Hippocampal formation (tissue), 2 donors: ENCODE measurements around the gene DENND5A.
"Not testable (repeated sequence)": the region's sequence is repeated elsewhere in the genome, so short reads cannot be mapped to it uniquely, and the experiment has no call there.

Experiments
- DNase-seq, 2 donors: peaks; one replicate each; lab custom pipeline; 2025; lab: John Stamatoyannopoulos, UW

DENND5A gene

DNA sequence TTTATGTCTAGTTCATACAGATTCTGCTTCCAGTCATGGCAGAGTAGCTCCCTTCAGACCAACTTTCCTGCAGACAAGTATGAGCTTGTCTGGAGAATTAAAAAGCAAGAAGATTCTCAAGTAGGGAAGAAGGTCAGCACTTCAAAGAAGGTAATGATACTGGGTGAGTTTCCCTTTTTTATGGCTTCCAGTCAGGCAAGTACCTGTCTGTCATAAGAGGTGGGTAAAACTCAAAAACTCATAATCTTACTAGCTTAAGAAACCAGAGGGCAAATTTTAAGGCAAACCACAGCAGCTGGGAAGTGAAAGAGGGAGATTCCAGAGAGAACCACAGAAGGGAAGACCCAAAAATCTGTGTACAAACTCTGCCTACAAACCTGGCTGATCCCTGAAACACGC, 54.2 kb downstream of the DENND5A start:
- no peak for DNase-seq

DNA sequence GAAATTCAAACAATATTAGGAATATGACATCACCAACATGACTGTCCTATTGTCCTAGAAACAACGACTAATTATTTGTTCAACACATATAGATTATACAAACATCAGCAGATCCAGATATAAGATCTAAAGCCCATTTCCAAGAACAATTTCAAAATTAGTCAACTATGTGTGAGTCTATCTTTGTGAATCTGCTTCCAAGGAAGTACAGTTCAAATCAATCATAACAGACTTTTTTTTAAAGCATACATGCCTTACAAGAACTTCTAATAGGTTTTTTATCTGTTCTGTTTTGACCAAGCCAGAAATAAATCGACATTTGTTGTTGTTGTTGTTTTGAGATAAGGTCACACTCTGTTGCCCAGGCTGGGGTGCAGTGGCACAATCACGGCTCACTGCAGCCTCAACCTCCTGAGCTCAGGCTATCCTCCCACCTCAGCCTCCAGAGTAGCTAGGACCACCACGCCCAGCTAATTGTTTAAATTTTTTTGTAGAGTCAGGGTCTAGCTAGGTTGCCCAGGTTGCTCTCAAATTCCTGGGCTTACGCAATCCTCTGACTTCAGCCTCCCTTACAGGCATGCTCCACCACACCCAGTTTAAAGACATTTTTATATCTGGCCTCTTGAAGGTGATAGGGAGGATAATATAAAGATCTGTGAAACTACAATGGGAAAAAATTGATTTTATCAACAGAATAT, 54.8 kb downstream of the DENND5A start:
- DNase-seq: no peak

DNA sequence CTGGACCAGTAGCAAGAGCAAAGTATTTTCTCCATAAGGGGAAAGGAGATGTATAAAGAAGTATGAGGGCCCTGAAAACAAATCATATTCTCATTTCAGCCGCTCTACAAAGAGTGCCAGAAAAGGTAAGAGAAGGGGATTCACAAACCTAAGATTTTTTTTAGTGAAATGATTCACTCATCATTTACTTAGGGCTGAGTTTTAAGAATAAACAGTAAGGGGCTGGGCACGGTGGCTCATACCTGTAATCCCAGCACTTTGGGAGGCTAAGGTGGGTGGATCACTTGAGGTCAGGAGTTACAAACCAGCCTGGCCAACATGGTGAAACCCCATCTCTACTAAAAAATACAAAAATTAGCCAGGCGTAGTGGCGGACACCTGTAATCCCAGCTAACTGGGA, 55.5 kb downstream of the DENND5A start:
- DNase-seq: not testable (repeated sequence)

DNA sequence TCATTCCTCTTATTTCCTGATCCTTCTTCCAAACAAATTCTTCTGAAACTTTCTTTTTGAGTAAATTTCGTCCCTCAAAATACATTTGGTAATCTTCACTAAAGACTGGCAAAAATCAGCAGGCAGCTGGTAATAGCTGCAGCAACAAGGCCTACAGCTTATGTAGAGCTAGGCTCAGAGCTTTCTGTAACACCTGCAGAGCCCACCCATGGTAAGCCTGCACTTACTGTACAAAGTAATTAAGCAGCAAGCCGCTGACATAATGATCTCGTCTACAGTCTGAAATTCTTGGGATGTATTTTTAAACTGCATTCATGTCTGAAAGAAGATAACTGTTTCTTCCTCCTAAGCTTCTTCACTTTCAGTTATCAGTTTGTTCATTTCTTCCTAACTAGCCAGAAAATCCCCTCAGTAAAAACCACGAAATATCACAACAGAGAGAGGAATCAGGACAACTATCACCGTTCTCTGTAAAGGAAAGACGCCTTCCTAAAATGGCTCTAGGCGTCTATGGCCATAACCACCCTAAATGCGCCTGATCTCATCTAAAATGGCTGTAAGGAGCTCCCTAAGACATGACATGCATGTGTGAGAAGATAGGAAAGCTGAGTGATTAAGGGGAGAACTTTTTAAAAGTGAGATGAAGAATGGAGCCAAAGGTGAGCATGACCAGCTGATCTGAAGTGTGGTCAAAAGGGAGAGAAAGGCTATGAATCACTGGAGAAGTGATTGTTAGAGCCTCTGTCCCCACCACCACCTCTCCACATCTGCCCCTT, 56.2 kb downstream of the DENND5A start:
- DNase-seq: no peak

DNA sequence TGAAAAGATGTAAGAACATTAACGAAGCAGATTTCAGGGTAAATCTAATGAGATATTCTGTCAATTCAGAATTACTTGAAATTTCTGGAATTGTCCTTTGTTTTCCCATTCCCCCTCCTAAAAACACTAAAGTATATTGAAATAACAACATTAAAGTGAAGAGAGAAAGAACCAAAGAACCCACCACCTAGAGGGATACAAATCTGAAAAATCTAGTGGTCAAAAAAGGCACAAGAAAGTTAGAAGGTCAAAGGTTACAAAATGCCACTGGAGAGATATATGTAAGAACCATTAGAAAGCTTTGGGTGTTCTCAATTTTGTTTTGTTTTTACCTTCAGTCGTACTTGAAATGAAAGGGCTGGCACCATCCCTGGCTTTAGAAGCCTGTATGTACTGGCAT, 57.9 kb downstream of the DENND5A start:
- DNase-seq: no peak

DNA sequence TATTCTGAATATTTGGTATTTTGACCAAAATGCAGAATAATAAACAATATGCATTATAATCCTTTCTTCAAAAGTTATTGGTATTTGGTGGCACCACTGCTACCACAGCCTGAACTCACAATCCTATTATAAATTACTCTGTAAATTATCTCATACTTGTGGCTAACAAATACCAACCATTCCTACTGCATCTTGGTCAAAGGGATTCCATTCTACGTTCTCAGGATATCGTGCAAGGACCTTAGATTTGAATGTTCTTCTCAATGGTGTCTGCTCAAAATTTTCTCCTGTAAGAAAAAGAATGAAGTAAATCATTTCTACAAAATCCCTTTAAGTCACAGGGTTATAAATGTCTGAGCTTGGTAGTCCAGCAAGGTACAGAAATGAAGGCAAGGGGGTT, 58.7 kb downstream of the DENND5A start:
- DNase-seq: no peak

DNA sequence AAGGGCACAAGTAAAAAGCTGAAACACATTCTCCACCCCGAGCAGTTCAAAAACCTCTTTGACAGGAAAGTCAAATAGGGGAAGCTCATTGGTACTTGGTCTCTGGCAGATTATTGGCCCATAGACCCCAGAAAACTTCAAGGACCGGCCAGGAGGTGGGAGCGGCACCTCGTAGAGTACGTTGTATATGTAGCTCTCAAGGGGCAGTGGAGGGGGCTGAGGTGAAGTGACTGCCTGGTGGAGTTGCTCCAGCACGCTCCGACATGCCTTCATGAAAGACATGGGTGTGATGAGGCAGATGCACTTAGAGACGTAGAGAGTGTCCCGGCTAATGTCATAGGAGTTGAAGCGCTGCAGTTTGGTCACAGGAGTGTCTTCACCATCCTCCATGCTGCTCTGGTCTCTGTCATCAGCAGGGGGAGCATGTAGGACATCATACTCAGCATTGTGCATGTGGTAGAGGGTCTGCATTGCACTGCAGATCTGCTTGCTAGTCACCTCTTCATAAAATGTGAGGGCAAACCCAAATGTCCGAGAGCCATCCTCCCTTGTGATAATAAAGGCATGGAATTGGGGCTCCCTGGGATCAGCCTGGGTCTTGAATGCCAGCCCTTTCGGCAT, 61.3 kb downstream of the DENND5A start:
- DNase-seq: peak; percentile 26 to 41

DNA sequence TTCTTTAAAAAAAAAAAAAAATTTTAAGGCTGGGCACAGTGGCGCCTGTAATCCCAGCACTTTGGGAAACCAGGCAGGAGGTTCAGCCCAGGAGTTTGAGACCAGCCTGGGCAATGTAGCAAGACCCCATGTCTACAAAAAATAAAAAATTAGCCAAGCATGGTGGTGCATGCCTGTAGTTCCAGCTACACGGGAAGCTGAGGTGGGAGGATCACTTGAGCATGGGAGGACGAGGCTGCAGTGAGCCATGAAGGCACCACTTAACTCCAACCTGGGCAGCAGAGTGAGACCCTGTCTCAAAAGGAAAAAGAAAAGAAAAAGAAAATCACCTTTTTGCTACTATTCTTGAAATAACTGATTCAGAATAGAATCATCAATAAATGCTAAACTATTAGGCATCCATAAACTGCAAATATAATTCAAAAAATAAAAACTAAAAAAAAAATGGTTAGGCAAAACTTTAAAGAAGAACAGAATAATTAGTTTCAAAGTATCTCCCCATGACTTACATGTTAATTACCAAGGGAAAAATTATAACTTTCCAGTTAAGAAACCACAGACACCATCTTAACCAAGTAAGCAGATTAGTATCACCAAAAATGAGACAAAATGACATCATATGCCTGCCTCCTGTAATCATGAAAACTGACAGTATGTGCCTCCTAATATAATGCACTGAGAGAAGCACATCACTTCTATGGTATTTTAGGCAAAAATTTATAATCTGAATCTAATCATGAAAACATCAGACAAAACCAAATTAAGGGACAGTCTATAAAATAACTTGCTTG, 63.6 kb downstream of the DENND5A start:
- no peak for DNase-seq

DNA sequence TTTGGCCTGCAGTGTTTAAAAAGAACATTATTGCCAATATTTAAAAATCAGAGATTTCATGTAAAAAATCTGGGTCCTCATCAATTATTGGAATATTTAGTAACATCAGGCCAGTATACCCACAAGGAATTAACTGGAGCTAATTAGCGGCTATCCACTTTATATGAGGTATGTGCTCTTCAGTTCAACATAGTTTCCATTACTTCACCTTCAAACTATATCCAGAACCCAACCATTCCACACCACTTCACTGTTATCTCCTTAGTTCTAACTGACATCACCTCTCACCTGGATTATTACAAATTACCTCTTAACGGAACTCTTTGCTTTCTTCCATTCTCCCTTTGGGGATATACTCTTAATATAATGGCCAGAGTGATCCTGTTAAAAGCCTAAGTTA, 64.7 kb downstream of the DENND5A start:
- DNase-seq: no peak

DNA sequence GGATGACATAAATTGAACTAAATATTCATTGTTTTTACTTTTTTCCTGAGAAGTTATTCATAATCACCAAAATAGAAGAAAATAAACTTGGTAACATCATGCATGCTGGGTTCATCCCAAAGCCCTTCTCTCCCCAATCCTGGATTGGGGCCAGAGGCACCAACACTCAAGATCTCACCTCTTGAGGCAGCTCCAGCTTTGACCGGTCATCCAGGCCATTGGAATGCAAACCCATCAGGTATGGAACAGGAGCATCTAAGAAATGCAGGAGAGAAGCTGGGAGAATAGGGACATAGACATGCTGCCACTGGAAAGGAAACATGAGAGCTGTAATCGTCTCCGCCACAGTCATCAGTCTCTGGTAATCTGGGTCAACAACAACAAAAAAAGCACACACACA, 71.8 kb downstream of the DENND5A start:
- DNase-seq: no peak

DNA sequence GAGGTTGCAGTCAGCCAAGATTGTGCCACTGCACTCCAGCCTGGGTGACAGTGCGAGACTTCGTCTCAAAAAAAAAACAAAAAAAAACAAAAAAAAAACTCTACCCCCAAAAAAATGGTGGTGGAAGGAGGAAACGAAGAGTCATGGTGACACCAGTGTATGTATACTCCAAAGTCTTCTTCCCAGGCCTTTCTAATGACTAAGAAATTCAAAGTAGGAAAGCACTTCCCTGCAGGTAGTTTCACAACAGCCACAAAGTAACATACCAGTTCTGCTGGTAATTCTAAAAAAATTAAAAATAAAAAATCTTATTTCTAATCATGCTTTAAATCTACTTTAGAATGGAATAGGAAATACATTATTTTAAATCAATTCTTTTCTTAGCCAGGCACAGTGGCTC, 72.6 kb downstream of the DENND5A start:
- DNase-seq: no peak

DNA sequence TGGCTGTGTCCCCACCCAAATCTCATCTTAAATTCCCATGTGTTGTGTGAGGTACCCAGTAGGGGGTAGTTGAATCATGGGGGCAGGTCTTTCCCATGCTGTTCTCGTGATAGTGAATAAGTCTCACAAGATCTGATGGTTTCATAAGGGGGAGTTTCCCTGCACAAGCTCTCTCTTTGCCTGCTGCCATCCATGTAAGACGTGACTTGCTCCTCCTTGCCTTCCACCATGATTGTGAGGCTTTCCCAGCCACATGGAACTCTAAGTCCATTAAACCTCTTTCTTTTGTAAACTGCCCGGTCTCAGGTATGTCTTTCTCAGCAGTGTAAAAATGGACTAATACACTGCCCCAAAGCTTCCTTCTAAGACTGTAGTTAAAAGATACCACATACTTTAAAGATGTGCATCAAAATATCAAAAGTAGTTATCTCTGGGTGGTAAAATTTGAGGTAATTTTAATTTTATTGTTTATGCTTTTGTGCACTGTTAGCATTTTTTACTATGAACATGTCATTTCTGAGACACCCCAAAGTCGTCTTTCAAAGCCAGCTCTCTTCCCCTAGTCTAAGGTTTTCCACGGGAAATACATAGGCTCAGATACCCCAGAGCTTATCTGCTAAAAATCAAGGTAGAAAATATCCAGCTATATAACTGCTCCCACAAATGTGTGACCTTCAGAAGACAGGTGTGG, 74.7 kb downstream of the DENND5A start:
- not testable (repeated sequence) for DNase-seq

DNA sequence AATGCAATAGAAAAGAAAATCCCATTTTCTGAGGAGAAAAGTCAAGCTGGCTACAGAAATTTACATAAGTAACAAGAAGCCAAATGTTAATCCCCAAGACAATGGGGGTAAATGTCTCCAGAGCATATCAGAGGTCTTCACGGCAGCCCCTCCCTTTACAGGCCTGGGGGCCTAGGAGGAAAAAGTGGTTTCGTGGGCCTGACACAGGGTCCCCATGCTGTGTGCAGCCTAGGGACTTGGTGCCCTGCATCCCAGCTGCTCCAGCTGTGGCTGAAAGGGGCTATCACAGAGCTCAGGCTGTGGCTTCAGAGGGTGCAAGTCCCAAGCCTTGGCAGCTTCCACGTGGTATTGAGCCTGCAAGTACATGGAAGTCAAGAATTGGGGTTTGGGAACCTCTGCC, 76.3 kb downstream of the DENND5A start:
- DNase-seq: not testable (repeated sequence)

DNA sequence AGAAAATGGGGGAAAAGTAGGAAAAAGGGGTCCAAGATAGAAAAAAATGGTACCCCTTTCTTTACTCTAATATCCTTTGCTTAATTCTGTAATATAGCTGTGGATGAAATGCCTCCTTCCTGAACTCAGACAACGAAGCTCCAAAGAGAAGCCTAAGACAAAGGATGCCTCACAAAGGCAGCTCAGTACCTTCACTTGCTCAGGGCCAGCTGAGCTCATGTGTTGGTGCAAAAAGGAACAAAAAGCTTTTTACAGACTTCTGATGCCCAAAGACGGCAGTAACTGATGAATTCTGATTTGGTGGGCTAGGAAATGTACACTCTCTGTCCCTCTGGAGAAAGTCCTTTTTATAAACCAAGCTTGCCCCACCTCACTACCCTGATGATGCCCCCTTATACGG, 77.5 kb downstream of the DENND5A start:
- DNase-seq: peak in 1 of 2 donors; percentile 38

DNA sequence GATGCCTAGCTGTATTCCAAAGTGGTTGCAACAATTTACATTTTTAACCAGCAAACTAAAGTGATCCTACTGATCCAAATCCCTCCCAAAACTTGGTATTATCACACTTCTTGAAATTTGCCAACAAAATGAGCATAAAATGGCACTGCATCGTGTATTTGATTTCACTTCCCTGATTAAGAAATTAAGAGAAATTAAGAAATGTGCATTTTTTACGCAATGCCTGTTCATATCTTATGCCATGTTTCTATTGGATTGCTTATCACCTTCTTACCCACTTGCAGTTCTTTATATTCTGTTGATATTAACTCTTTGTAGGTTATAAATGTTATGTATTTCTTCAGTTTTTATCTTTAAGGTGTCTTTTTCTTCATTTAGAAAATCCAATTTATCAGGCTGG, 80.6 kb downstream of the DENND5A start:
- DNase-seq: no peak

DNA sequence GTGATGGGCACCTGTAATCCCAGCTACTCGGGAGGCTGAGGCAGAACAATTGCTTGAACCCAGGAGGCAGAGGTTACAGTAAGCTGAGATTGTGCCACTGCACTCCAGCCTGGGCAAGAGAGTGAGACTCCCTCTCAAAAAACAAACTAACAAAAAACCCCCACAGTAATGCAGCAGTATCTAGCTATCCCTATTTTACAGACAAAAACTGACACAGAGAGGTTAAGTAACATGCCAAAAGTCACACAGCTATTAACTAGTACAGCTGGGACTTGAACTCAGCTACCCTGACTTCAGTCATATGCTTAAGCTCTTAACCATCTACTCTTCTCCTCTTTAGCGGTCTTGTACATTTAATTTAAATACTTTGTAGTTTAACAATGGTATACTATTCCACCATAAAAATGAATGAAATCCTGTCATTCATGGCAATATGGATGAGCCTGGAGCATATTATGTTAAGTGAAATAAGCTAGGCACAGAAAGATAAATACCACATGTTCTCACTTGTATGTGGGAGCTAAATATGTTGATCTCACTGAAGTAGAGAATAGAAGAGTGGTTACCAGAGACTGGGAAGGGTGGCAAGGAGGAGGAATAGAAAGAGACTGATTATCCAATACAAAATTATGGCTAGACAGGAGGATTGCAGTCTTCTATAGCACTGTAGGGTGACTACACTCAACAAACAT, 82.8 kb downstream of the DENND5A start:
- no peak for DNase-seq

DNA sequence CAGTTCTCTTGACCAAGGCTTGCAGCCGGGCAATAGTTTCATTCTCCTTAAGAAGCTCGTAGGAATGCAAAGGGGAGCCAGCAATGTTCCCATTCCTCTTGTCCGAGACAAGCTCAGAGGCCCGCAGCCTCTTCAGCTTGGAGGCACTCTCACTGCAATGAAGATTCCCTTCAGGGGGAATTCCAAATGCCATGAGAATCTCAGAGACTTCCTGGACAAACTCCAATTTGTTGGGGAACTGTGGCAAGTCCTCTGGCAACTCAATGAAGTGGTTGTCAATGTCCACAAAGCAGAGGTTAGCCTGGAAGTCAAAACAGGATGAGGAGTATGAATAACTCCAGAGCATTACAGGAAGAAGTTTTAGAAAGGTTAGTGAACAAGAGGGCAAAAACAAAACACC, 84.4 kb downstream of the DENND5A start:
- no peak for DNase-seq

DNA sequence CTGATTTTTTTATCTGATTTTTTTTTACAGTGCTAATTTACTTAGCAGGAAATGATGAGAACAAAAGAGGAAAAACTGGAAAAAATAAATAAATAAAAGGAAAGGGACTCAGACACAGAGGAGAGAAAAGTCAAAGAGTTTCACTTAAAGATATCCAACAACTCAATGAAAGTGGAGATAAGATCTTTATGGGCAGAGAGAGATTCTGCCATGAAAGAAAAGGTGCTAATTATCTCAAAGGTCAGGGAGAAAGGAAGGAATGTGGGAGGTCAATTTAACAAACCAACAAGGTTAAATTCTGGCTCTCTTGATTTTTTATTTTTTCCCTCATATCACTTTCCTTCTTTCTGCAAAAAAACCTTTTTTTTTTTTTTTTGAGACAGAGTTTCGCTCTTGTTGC, 86.0 kb downstream of the DENND5A start:
- DNase-seq: no peak

DNA sequence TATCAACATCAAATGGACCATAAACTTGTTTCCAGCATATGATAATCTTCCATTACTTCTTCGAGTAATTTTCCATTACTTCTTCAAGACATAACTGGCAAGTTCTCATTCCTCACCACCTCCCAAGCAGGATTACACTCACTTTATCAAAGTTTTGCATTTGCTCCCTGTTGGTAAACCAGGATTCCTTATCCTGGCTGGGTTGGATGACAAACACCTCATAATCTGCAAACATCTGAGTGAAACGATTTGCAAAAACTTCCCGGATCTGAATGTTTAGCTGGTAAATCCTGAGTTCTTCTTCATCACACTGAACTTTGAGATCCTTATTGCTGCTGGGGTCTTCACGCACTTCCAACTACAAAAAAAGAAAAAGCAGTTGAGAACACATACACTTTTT, 86.4 kb downstream of the DENND5A start:
- no peak for DNase-seq

DNA sequence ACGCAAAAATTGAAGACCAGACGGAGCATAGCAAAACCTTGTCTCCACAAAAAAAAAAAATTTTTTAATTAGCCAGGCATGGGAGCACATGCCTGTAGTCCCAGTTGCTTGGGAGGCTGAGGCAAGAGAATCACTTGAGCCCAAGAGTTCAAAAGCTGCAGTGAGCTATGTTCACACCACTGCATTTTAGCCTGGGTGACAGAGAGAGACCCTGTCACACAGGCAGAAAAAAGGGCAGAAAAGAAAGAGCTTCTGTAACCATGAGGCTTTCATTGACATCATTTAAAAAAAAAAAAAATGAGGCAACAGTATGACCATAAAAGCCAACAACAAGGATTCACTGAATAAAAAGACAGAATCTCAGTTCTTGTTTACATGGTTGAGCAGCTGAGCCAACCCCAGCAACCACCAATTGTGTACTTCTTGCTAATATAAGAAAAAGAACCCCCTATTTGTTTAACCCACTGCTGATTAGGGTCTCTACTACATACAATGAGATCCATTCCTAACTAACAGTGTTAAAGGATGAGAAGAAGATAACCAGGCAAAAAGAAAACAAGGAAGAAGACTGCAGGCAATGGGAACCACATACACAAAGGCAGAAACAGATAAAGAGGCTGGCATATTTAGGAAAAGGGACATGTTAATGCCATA, 87.6 kb downstream of the DENND5A start:
- DNase-seq: no peak

DNA sequence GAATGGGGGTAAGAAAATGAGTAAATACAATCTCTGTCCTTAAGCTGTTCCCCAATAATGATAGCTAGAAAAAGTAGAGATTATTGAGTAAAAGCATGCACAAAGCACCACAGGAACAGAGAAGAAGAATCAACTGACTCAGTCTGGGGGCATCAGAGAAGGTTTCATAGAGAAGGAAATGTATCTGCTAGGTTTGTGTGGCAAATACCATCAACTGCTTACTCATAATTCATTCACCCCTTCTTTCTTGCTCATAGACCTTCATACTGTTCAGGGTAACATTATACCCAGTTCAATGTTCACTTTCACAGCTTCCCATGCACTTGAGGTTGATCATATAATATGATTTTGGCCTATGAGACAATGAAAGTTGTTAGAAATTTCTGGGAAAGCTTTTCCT, 88.6 kb downstream of the DENND5A start:
- no peak for DNase-seq
